ENCODE results near the gene CDKL4. TPM values are rescaled to one million over a fixed set of nuclear protein-coding genes. Genes with fewer than 3 reads are reported as not detected.

Gene CDKL4
- polyA plus RNA-seq, 3 donors: not detected

- Histone ChIP-seq H3K27me3 (ENCODE audit: control insufficient read depth in 2 of 2, insufficient read depth in 2 of 2, low read length in 2 of 2) (no peaks in the 10 kb centered on the region), H3K79me2 (ENCODE audit: insufficient read depth, low read length) (no peaks in the 10 kb centered on the region)
- no peak overlapping the region for H3K4me3 Mint-ChIP-seq
These were observed 88.8 kb downstream of the CDKL4 start for GRCh38 chr2:39154944-39155343.

GRCh38 chr2:39153312-39153711 lies 90.5 kb downstream of the CDKL4 start:
- Histone ChIP-seq H2AFZ (ENCODE audit: insufficient read depth, low read depth, low read length, poor library complexity, severe bottlenecking) (no peak overlapping the region), H3K9ac (ENCODE audit: insufficient read depth, low read length, poor library complexity, severe bottlenecking) (no peak overlapping the region), H3K4me3 (replicated peaks in 1 of 3; ENCODE audit: low read depth in 2 of 3, low read length in 3 of 3) (no peak overlapping the region), H3K79me2 (ENCODE audit: insufficient read depth, low read length) (no peaks in the 10 kb centered on the region), H4K20me1 (ENCODE audit: insufficient read depth, low read length) (no peaks in the 10 kb centered on the region), H3K27me3 (ENCODE audit: control insufficient read depth in 2 of 2, insufficient read depth in 2 of 2, low read length in 2 of 2) (no peaks in the 10 kb centered on the region), H3K9me3 (replicated peaks in 1 of 2; ENCODE audit: control insufficient read depth in 1 of 2, insufficient read depth in 1 of 2, low read length in 2 of 2) (no peaks in the 10 kb centered on the region), H3K4me1 (ENCODE audit: control insufficient read depth in 1 of 2, insufficient read depth in 2 of 2, low read length in 2 of 2) (no peaks in the 10 kb centered on the region), H3K27ac (ENCODE audit: low read depth in 1 of 2, low read length in 2 of 2) (no peak overlapping the region), H3K36me3 (replicated peaks in 1 of 2; ENCODE audit: control insufficient read depth in 1 of 2, insufficient read depth in 2 of 2, low read length in 2 of 2) (no peaks in the 10 kb centered on the region), H3K4me2 (replicated peaks; ENCODE audit: extremely low read depth, low read length, poor library complexity, severe bottlenecking) (no peak overlapping the region)
- WGBS (ENCODE audit: insufficient coverage): no CpG with 5 or more reads among the region's 1 CpG
- Mint-ChIP-seq H3K27ac (no peak overlapping the region), H3K9me3 (peaks cover 0 to under 1% (median 0%) of the 10 kb centered on the region in 7 donors), H3K27me3 (ENCODE audit: low read depth in 3 of 3) (peaks cover 0 to 2% (median 2%) of the 10 kb centered on the region in 3 donors), H3K4me3 (no peak overlapping the region), H3K36me3 (no peaks in the 10 kb centered on the region), H3K4me1 (peaks cover 1% of the 10 kb centered on the region)
- intact Hi-C loops (cut with micrococcal nuclease): no loop called here
- DNase-seq: no peak
- no peak for TF ChIP-seq CTCF (IDR thresholded peaks at IDR 0.05)

More at GRCh38 chr2:39154944-39155343, 88.8 kb downstream of the CDKL4 start:
- Mint-ChIP-seq H3K27me3 (ENCODE audit: low read depth in 3 of 3) (peaks cover 0 to 2% (median 1%) of the 10 kb centered on the region in 3 donors), H3K36me3 (no peaks in the 10 kb centered on the region), H3K4me1 (peaks cover 1% of the 10 kb centered on the region), H3K27ac (no peak overlapping the region), H3K9me3 (no peaks in the 10 kb centered on the region)
- Histone ChIP-seq H3K9me3 (replicated peaks in 1 of 2; ENCODE audit: control insufficient read depth in 1 of 2, insufficient read depth in 1 of 2, low read length in 2 of 2) (no peaks in the 10 kb centered on the region), H3K27ac (ENCODE audit: low read depth in 1 of 2, low read length in 2 of 2) (no peak overlapping the region), H3K4me2 (replicated peaks; ENCODE audit: extremely low read depth, low read length, poor library complexity, severe bottlenecking) (no peak overlapping the region), H3K4me1 (ENCODE audit: control insufficient read depth in 1 of 2, insufficient read depth in 2 of 2, low read length in 2 of 2) (no peaks in the 10 kb centered on the region), H2AFZ (ENCODE audit: insufficient read depth, low read depth, low read length, poor library complexity, severe bottlenecking) (no peak overlapping the region), H4K20me1 (ENCODE audit: insufficient read depth, low read length) (no peaks in the 10 kb centered on the region), H3K9ac (ENCODE audit: insufficient read depth, low read length, poor library complexity, severe bottlenecking) (no peak overlapping the region), H3K36me3 (replicated peaks in 1 of 2; ENCODE audit: control insufficient read depth in 1 of 2, insufficient read depth in 2 of 2, low read length in 2 of 2) (no peaks in the 10 kb centered on the region), H3K4me3 (replicated peaks in 1 of 3; ENCODE audit: low read depth in 2 of 3, low read length in 3 of 3) (no peak overlapping the region)
- no peak for DNase-seq
- no peak for TF ChIP-seq CTCF (IDR thresholded peaks at IDR 0.05)
- 86% methylated on average over 3 of the region's 3 CpGs for WGBS (ENCODE audit: insufficient coverage)
- intact Hi-C loops (cut with micrococcal nuclease): no loop called here

All from CD14-positive monocyte (primary cell).